ENCODE results near the gene CYP24A1.

The CYP24A1 gene

DNA sequence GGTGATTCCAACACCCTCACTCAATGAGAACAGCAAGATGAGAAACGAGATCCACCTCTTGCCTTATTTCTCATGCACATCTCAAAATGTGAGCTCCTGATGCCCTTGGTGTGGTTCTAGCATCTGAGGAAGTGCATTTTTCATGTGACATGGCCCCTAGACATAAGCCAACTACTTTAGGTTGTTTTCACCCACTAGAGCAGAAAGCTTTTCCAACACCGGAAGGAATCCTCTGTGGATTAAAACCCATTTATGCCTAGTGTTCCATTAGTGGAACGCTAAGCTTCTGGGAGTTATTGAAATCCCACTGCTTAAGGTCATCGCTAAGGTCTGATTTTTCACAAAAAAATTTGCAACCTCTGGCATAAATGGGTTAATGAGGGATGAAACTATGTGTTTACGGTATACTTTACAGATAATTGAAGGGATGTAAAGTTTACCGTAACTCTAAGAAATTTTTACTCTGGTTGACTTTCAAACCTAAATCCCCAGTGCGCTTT is 24.0 kb downstream of the CYP24A1 start:
- no peaks in the 10 kb centered on the region for H3K27me3 ChIP-seq (ENCODE audit: insufficient read depth, low read depth)
- no peak overlapping the region for H3K27ac ChIP-seq
- no peaks in the 10 kb centered on the region for H4K20me1 ChIP-seq (ENCODE audit: insufficient read depth)
- no peaks in the 10 kb centered on the region for H3K4me1 ChIP-seq (ENCODE audit: low read depth, poor library complexity, severe bottlenecking)
- TF ChIP-seq, protein P1, sequence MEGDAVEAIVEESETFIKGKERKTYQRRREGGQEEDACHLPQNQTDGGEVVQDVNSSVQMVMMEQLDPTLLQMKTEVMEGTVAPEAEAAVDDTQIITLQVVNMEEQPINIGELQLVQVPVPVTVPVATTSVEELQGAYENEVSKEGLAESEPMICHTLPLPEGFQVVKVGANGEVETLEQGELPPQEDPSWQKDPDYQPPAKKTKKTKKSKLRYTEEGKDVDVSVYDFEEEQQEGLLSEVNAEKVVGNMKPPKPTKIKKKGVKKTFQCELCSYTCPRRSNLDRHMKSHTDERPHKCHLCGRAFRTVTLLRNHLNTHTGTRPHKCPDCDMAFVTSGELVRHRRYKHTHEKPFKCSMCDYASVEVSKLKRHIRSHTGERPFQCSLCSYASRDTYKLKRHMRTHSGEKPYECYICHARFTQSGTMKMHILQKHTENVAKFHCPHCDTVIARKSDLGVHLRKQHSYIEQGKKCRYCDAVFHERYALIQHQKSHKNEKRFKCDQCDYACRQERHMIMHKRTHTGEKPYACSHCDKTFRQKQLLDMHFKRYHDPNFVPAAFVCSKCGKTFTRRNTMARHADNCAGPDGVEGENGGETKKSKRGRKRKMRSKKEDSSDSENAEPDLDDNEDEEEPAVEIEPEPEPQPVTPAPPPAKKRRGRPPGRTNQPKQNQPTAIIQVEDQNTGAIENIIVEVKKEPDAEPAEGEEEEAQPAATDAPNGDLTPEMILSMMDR (conservative IDR thresholded peaks at IDR 0.05; ENCODE audit: low read depth, low read length) = no peak
- no peaks in the 10 kb centered on the region for H3K36me3 ChIP-seq (ENCODE audit: insufficient read depth)
- H3K79me2 ChIP-seq (ENCODE audit: insufficient read depth, low read depth) = no peaks in the 10 kb centered on the region
- H3K9ac ChIP-seq = no peak overlapping the region
- H3K4me2 ChIP-seq = no peak overlapping the region
- H3K4me3 ChIP-seq (IDR thresholded peaks at IDR 0.05; ENCODE audit: insufficient read depth, low read depth, low read length) = no peak overlapping the region
- H2AFZ ChIP-seq (ENCODE audit: low read depth) = no peak overlapping the region

DNA sequence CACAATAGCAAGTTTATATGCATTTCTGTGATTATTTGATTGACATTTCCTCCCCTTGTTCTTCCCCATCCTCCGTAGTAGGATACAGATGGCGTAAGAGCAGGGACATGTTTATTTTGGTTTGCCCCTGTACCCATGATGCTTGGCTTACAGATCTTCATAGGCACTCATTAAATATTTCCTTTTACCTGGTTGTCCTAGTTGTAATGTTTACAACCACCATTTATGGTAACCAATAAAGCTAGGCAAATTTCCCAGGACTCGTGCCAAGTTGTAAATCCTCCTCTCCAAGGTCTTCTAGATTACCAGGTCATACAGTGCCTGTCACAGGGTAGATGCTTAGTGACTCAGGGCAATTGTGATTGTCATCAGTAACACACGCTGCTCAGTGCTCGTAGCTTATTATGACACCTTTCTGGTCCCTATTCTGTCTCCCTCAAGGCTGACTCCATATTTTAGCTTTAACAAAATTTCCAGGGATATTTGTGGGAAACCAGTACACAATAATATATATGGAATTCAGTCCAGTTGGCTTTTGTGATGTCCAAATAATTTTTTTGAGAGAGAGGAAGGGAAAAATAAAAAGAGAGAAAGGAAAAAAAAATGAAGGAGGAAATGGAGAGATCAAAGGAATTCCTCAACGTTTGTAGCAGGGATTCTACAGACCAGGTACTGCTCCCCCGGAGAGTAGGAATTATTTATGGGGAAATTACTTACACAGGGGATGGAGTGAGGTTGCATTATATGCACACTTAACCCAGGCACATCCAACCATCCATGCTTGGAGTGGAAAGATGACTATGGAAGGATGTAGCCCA is 24.6 kb downstream of the CYP24A1 start:
- no peak overlapping the region for H3K9ac ChIP-seq
- no peak overlapping the region for H2AFZ ChIP-seq (ENCODE audit: low read depth)
- H3K79me2 ChIP-seq (ENCODE audit: insufficient read depth, low read depth) = no peaks in the 10 kb centered on the region
- H3K36me3 ChIP-seq (ENCODE audit: insufficient read depth) = no peaks in the 10 kb centered on the region
- no peak overlapping the region for H3K4me3 ChIP-seq (IDR thresholded peaks at IDR 0.05; ENCODE audit: insufficient read depth, low read depth, low read length)
- TF ChIP-seq, protein P1 (conservative IDR thresholded peaks at IDR 0.05; ENCODE audit: low read depth, low read length) = no peak
- H3K27me3 ChIP-seq (ENCODE audit: insufficient read depth, low read depth) = no peaks in the 10 kb centered on the region
- no peak overlapping the region for H3K4me2 ChIP-seq
- H3K4me1 ChIP-seq (ENCODE audit: low read depth, poor library complexity, severe bottlenecking) = no peaks in the 10 kb centered on the region
- H3K27ac ChIP-seq = no peak overlapping the region
- H4K20me1 ChIP-seq (ENCODE audit: insufficient read depth) = no peaks in the 10 kb centered on the region

DNA sequence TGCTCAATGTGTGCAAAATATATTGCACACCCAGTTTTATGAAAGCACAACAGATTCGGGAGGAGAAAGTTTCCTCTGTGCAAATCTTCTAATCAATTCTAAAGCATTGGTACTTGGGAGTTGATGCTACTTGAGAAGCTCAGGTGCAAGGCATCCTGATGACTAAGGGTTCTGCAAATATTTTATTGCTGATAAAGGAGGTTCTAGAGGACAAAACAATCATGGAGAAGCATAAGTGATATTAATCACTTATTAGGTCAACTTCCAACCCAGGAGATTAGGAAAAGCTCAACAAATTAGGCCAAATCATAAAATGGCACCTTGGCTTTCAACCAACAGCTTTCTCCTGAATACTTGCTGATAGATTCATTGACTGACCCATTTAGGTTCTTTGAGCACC is 27.1 kb downstream of the CYP24A1 start:
- H3K4me3 ChIP-seq (IDR thresholded peaks at IDR 0.05; ENCODE audit: insufficient read depth, low read depth, low read length) = no peak overlapping the region
- H3K4me2 ChIP-seq = no peak overlapping the region
- TF ChIP-seq, protein P1 (conservative IDR thresholded peaks at IDR 0.05; ENCODE audit: low read depth, low read length) = no peak
- no peak overlapping the region for H3K27ac ChIP-seq
- H2AFZ ChIP-seq (ENCODE audit: low read depth) = no peak overlapping the region
- no peaks in the 10 kb centered on the region for H3K79me2 ChIP-seq (ENCODE audit: insufficient read depth, low read depth)
- H3K27me3 ChIP-seq (ENCODE audit: insufficient read depth, low read depth) = no peaks in the 10 kb centered on the region
- H3K4me1 ChIP-seq (ENCODE audit: low read depth, poor library complexity, severe bottlenecking) = no peaks in the 10 kb centered on the region
- no peak overlapping the region for H3K9ac ChIP-seq
- no peaks in the 10 kb centered on the region for H4K20me1 ChIP-seq (ENCODE audit: insufficient read depth)
- H3K36me3 ChIP-seq (ENCODE audit: insufficient read depth) = no peaks in the 10 kb centered on the region

DNA sequence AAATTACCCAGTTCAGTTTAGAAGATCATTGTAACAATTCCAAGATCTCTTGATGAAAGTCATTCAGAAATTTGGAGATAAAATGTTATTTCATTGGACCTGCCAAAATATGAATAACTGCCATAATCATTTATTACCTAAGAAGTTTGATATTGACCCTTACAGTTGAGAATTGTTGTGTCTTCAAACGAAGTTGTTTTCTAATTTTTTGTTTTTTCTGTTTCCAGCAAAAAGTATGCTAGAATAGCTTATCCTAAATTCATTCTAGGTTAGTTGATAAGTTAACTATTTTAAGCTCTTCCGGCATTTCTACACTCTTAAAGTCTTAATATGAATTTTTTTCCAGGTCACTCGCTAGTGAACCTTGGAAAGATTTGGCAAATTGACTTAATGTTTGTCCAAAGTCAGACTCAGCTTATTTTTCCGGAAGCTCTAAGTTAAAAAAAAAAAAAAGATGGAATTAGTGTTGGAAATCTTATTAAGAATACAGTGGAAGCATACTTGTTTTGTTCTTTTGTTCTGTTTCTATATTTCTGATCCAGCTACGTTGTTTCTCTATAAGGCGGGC is 28.9 kb downstream of the CYP24A1 start:
- no peaks in the 10 kb centered on the region for H3K79me2 ChIP-seq (ENCODE audit: insufficient read depth, low read depth)
- H3K27me3 ChIP-seq (ENCODE audit: insufficient read depth, low read depth) = no peaks in the 10 kb centered on the region
- no peaks in the 10 kb centered on the region for H3K36me3 ChIP-seq (ENCODE audit: insufficient read depth)
- no peaks in the 10 kb centered on the region for H3K4me1 ChIP-seq (ENCODE audit: low read depth, poor library complexity, severe bottlenecking)
- TF ChIP-seq, protein P1 (conservative IDR thresholded peaks at IDR 0.05; ENCODE audit: low read depth, low read length) = no peak
- H4K20me1 ChIP-seq (ENCODE audit: insufficient read depth) = no peaks in the 10 kb centered on the region
- no peak overlapping the region for H3K4me3 ChIP-seq (IDR thresholded peaks at IDR 0.05; ENCODE audit: insufficient read depth, low read depth, low read length)
- H3K4me2 ChIP-seq = no peak overlapping the region
- no peak overlapping the region for H2AFZ ChIP-seq (ENCODE audit: low read depth)
- no peak overlapping the region for H3K9ac ChIP-seq
- no peak overlapping the region for H3K27ac ChIP-seq

Measured in KMS-11 (cell line).